Inferior parietal cortex (tissue), 1 donor: ENCODE results near the gene CACNB2.
A peak's percentile ranks its signal among the peaks of the same experiment; 100 is the strongest.

Source experiments
- DNase-seq: peaks from one replicate; pipeline ENCODE4 v3.0.0-alpha.2; 2016; ENCODE audit errors: extremely low spot score

Gene CACNB2

GRCh38 chr10:18229826-18230225 lies 89.6 kb downstream of the CACNB2 start:
- no peak for DNase-seq

- DNase-seq = no peak
Measured at GRCh38 chr10:18230794-18231193, 90.6 kb downstream of the CACNB2 start.

DNA sequence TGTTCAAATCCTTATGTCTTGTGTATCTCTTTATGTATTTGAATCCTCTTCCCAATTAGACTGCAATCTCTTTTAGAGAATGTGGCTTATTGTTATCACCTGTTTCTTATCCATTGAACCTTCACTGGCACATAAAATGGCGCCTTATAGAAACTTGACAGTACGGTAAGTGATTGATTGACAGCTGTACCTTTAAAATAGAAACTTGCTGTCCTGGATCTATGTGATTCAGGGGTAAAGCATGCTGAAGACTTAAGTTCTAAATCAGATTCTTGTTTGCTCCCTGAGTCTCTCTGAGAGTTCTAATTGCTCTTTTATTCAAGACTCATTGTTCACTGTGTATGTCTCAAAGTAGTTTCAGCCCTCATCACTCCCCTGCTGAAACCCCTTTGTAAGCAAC lies 91.3 kb downstream of the CACNB2 start:
- no peak for DNase-seq

GRCh38 chr10:18233775-18234174 lies 93.6 kb downstream of the CACNB2 start:
- DNase-seq = no peak

GRCh38 chr10:18235477-18235876 lies 95.3 kb downstream of the CACNB2 start:
- no peak for DNase-seq

- no peak for DNase-seq
Measured at GRCh38 chr10:18236756-18237155, 96.5 kb downstream of the CACNB2 start.

DNA sequence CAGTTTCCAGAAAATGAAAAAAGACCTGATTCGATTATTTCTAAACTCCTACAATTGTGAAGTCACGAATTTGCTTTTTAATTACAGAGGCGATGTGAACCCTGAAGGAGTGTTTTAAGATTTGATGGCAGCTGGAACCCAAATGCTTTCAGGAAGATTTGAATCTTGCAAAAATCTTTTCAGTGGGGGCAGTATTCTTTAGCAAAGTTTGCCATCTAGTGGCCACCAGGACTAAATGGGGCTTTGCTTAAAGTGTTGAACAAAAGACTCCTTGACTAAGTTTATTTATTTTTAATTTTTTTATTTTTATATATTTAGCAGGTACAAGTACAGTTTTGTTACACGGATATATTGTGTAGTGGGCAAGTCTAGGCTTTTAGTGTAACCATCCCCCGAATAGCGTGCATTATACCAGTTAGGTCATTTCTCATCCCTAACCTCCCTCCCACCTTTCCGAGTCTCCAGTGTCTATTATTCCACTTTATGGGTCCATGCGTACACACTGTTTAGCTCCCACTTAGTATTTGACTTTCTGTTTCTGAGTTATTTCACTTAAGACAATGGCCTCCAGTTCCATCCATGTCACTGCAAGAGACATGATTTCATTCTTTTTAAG lies 98.8 kb downstream of the CACNB2 start:
- DNase-seq = peak; percentile 68

GRCh38 chr10:18240185-18240882 lies 100.1 kb downstream of the CACNB2 start:
- DNase-seq = no peak

- no peak for DNase-seq
Measured at GRCh38 chr10:18246967-18247366, 106.7 kb downstream of the CACNB2 start.

- no peak for DNase-seq
Measured at GRCh38 chr10:18252086-18252485, 111.9 kb downstream of the CACNB2 start.

DNA sequence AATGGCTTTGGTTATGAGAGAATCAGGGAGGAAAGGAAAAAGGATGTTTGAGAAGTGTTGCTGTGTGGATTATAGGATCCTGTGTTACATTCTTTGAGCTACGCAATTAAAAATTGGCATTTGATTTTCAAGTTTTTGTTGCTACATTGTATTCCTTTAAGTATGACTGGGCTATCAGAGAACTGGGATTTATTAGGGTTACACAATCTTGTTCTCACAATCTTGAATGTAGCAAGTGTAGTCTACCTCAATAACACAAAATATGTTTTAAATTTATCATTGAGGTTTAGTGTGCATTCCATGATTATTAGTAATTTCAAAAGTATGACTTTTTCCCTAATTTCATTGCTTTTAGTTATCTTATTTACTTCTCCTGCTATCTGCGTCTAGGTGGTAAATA lies 113.9 kb downstream of the CACNB2 start:
- DNase-seq = no peak

- no peak for DNase-seq
Measured at GRCh38 chr10:18254692-18255091, 114.5 kb downstream of the CACNB2 start.

GRCh38 chr10:18260310-18260922 lies 120.2 kb downstream of the CACNB2 start:
- DNase-seq = no peak

- DNase-seq = no peak
Measured at GRCh38 chr10:18261063-18261610, 120.9 kb downstream of the CACNB2 start.

DNA sequence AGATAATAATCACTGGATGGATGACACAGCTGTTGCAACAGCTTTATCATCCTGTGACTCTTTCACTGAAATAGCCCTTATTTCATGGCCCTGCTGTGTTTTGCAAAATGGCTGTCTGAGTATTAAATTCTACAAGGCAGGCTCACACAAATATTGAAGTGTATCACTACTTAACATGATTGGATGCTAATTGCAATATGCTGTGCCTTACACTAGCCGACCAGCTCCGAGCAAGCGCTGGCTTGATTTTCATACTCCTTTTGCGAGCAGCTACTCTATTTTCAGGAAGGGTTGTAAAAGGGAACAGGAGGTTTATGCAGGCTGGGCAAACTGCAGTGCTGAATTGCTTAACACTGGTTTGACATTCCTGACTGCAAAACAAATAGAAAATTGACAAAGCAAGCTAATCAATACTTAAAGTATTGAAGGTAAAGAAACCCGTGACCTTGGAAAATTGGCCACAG lies 121.6 kb downstream of the CACNB2 start:
- peak; percentile 30 for DNase-seq

- no peak for DNase-seq
Measured at GRCh38 chr10:18264466-18265050, 124.3 kb downstream of the CACNB2 start.

GRCh38 chr10:18268005-18268404 lies 127.8 kb downstream of the CACNB2 start:
- DNase-seq = no peak

DNA sequence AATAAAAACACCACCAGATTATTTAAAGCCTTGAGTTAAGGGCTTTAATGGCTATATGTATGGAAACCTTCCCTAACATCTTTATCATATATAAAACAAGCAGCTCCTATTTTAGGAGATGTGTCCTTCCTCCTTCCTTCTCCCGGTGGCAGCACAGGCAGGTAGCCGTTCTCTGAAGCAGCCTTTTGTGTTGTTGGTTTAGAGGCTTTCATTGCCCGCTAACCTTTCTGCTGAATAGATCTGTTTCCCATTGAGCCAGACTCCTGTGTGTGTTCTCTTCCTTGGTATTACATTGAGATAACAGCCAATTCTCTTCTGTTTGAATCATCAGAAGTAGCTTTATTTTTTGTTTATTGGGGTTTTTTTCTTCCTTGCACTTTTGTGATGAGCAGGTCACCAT lies 131.3 kb downstream of the CACNB2 start:
- no peak for DNase-seq

DNA sequence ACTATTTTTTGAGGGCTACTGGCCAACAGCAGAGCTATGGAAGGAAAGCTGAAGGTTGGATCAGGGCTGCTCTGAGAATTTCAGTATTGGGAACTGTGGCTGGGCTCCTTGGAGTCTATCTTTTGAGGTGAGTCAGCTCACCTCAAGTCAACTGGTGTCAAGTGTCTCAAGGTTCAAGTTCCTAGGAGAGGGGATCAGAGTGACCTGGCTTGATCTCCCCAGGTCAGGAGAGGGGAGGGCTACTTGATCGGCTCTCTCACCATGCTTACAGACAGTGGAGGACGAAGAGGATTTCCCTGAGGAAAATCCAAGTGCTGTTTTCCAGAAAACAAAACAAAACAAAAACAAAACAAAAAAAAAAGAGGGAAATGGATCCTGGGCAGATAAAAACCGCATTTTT lies 132.8 kb downstream of the CACNB2 start:
- DNase-seq = no peak

DNA sequence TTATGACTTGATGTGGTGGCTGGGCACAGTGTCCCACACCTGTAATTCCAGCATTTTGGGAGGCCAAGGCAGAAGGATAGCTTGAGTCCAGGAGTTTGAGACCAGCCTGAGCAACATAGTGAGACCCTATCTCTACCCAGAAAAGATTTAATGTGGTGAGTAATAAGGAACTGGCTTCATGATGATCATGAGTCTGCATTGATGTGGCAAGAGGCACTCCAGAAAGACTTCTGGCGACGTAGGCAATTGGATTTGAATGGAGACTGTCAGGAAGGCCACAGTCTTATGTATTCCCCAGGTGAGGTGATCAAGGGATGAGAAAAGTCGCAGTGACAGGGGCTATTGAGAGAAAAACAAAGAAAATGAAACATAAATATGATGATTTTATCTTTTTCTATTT lies 138.0 kb downstream of the CACNB2 start:
- no peak for DNase-seq

DNA sequence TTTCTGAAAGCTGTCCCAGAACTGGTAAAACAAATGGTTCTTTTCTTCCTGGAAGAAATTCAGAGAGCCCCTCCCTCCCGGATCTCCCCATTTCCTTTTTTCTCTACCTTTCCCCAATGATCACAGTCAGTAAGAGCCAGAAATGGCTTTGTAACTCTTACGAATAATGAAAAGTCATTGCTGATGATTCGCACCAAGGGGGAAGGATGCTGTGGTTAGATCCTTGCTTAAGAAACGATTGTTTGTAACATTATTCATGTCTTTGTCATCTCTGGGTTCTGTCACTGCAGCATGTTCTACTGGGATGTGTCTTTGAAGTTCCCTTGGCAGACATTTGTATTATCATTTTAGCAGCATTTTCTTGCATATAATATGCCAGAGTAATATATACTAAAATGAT lies 138.9 kb downstream of the CACNB2 start:
- DNase-seq = no peak

DNA sequence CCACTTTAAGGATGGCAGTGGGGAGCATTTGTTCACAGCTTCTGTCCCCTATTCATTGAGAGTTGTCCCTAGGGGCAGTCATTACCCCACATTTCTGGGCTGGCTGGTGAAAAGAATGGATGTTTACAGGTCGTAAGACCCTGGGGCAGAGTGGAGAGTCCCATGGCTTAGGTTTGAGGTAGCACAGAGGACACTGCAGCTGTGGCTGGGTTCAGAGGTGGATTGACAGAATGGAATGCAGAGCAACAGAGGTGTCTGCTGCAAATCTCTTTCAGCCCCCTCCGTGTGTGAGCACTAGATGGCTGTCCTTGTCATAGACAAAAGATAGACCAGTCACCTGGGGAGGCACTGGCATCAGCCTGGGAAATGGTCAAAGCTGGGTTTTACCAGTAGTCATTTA lies 141.9 kb downstream of the CACNB2 start:
- DNase-seq = no peak
